H7 (cell line): ENCODE results near the gene FOXL3. TPM values are rescaled to one million over a fixed set of nuclear protein-coding genes. Genes with fewer than 3 reads are reported as not detected.

Experiments
- DNase-seq: peaks from one replicate; pipeline ENCODE4 v3.0.0; 2012
- H3K27me3 ChIP-seq: 2 replicates; pipeline ENCODE4 v1.6.0; 2011; ENCODE audit warnings: mild to moderate bottlenecking, low read length; ENCODE audit not compliant: control insufficient read depth, insufficient read depth
- H3K36me3 ChIP-seq: replicated peaks from 2 replicates; pipeline ENCODE4 v1.5.1; 2011; ENCODE audit warnings: low read length; ENCODE audit not compliant: control insufficient read depth, insufficient read depth
- H3K4me3 ChIP-seq: 2 replicates; pipeline ENCODE4 v1.5.1; 2011; ENCODE audit warnings: low read depth, mild to moderate bottlenecking, control low read depth, low read length, moderate library complexity; ENCODE audit not compliant: insufficient read depth
- total RNA-seq: library from RNA; depleted of rRNA; stranded (reverse); fragments of >200 nt; shearing (Covaris generic); gene quantifications from 2 replicates; pipeline ENCODE4 v1.2.3, GENCODE V29; 2014

Gene FOXL3
- total RNA-seq, 1 experiment from 2014 or later, result not detected

- Histone ChIP-seq H3K27me3 (no peaks in the 10 kb centered on the region), H3K36me3 (peaks cover 3% of the 10 kb centered on the region), H3K4me3 (no peak overlapping the region)
- DNase-seq, result no peak
Observed at GRCh38 chr7:251446-252175, 38.4 kb upstream of the FOXL3 start.

GRCh38 chr7:252216-252965 is 37.6 kb upstream of the FOXL3 start:
- H3K27me3 ChIP-seq, result no peaks in the 10 kb centered on the region
- H3K36me3 ChIP-seq, result peaks cover 6% of the 10 kb centered on the region
- DNase-seq, result no peak
- no peak overlapping the region for H3K4me3 ChIP-seq

GRCh38 chr7:252981-253380 is 37.0 kb upstream of the FOXL3 start:
- Histone ChIP-seq H3K4me3 (no peak overlapping the region), H3K36me3 (peaks cover 6% of the 10 kb centered on the region), H3K27me3 (no peaks in the 10 kb centered on the region)
- DNase-seq, result no peak

- H3K36me3 ChIP-seq, result peaks cover 6% of the 10 kb centered on the region
Observed at GRCh38 chr7:253581-254336, 36.2 kb upstream of the FOXL3 start.

GRCh38 chr7:254337-255037 is 35.5 kb upstream of the FOXL3 start:
- Histone ChIP-seq H3K4me3 (no peak overlapping the region), H3K27me3 (no peaks in the 10 kb centered on the region), H3K36me3 (peaks cover 8% of the 10 kb centered on the region)
- no peak for DNase-seq

More at GRCh38 chr7:253581-254336, 36.2 kb upstream of the FOXL3 start:
- Histone ChIP-seq H3K27me3 (no peaks in the 10 kb centered on the region), H3K4me3 (no peak overlapping the region)
- DNase-seq, result no peak

GRCh38 chr7:255038-255435 is 34.9 kb upstream of the FOXL3 start:
- no peaks in the 10 kb centered on the region for H3K27me3 ChIP-seq
- H3K36me3 ChIP-seq, result peaks cover 9% of the 10 kb centered on the region
- DNase-seq, result no peak
- no peak overlapping the region for H3K4me3 ChIP-seq

- Histone ChIP-seq H3K4me3 (no peak overlapping the region), H3K27me3 (no peaks in the 10 kb centered on the region), H3K36me3 (peaks cover 14% of the 10 kb centered on the region)
- no peak for DNase-seq
Observed at GRCh38 chr7:255721-256361, 34.1 kb upstream of the FOXL3 start.

GRCh38 chr7:256461-256940 is 33.5 kb upstream of the FOXL3 start:
- peaks cover 13% of the 10 kb centered on the region for H3K36me3 ChIP-seq

GRCh38 chr7:256981-257646 is 32.9 kb upstream of the FOXL3 start:
- Histone ChIP-seq H3K4me3 (no peak overlapping the region), H3K27me3 (no peaks in the 10 kb centered on the region), H3K36me3 (peaks cover 13% of the 10 kb centered on the region)
- no peak for DNase-seq

More at GRCh38 chr7:256461-256940, 33.5 kb upstream of the FOXL3 start:
- DNase-seq, result no peak
- Histone ChIP-seq H3K4me3 (no peak overlapping the region), H3K27me3 (no peaks in the 10 kb centered on the region)

- Histone ChIP-seq H3K27me3 (no peaks in the 10 kb centered on the region), H3K36me3 (peaks cover 13% of the 10 kb centered on the region), H3K4me3 (no peak overlapping the region)
- DNase-seq, result no peak
Observed at GRCh38 chr7:257647-257992, 32.4 kb upstream of the FOXL3 start.

GRCh38 chr7:258476-259190 is 31.3 kb upstream of the FOXL3 start:
- no peak for DNase-seq
- H3K36me3 ChIP-seq, result peaks cover 12% of the 10 kb centered on the region
- no peaks in the 10 kb centered on the region for H3K27me3 ChIP-seq

GRCh38 chr7:259191-259505 is 30.8 kb upstream of the FOXL3 start:
- DNase-seq, result no peak
- Histone ChIP-seq H3K27me3 (no peaks in the 10 kb centered on the region), H3K36me3 (peaks cover 12% of the 10 kb centered on the region), H3K4me3 (no peak overlapping the region)

More at GRCh38 chr7:258476-259190, 31.3 kb upstream of the FOXL3 start:
- no peak overlapping the region for H3K4me3 ChIP-seq

- DNase-seq, result no peak
- Histone ChIP-seq H3K36me3 (peaks cover 12% of the 10 kb centered on the region), H3K27me3 (no peaks in the 10 kb centered on the region), H3K4me3 (no peak overlapping the region)
Observed at GRCh38 chr7:259751-260405, 30.1 kb upstream of the FOXL3 start.
